ENCODE results near the gene TLX3. TPM values are rescaled to one million over a fixed set of nuclear protein-coding genes. Genes with fewer than 3 reads are reported as not detected.

TLX3 gene
- total and polyA plus RNA-seq, 10 of the 15 experiments (the other 5 are each of a cell fraction or from before 2014, with no cell fraction given): not detected

DNA sequence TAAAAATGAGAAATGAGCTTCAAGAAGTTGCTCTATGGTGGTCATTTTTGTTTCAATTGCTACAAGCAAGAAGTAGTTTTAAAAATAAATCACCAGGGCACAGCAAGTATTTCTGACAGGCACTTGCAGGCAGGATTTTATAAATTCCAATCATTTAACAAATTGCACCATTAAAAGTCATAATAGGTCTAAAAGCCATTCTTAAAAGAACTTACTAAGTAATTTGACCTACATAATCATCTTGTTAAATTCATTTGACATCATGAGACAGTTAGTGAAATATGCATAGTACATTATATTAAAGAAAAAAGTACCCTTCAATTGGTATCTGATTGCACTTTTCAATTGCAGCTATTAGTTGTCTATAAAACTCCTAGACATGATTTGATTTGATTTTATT lies 31.0 kb downstream of the TLX3 start (continued):
- TF ChIP-seq WRNIP1 (IDR thresholded peaks at IDR 0.05; ENCODE audit: borderline replicate concordance, low read depth, low read length) (no peak), MTA2 (IDR thresholded peaks at IDR 0.05; ENCODE audit: low read depth) (no peak), MYB (IDR thresholded peaks at IDR 0.05; ENCODE audit: borderline replicate concordance, low read depth, low read length) (no peak), HDGF (IDR thresholded peaks at IDR 0.05) (no peak), IKZF1 (conservative IDR thresholded peaks at IDR 0.05) (no peak), RBBP5 (conservative IDR thresholded peaks at IDR 0.05) (no peak), ATF7 (IDR thresholded peaks at IDR 0.05; ENCODE audit: low read depth) (no peak)
- TF ChIP-seq, protein P1, sequence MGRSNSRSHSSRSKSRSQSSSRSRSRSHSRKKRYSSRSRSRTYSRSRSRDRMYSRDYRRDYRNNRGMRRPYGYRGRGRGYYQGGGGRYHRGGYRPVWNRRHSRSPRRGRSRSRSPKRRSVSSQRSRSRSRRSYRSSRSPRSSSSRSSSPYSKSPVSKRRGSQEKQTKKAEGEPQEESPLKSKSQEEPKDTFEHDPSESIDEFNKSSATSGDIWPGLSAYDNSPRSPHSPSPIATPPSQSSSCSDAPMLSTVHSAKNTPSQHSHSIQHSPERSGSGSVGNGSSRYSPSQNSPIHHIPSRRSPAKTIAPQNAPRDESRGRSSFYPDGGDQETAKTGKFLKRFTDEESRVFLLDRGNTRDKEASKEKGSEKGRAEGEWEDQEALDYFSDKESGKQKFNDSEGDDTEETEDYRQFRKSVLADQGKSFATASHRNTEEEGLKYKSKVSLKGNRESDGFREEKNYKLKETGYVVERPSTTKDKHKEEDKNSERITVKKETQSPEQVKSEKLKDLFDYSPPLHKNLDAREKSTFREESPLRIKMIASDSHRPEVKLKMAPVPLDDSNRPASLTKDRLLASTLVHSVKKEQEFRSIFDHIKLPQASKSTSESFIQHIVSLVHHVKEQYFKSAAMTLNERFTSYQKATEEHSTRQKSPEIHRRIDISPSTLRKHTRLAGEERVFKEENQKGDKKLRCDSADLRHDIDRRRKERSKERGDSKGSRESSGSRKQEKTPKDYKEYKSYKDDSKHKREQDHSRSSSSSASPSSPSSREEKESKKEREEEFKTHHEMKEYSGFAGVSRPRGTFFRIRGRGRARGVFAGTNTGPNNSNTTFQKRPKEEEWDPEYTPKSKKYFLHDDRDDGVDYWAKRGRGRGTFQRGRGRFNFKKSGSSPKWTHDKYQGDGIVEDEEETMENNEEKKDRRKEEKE (IDR thresholded peaks at IDR 0.05): no peak
- TF ChIP-seq, protein P2, sequence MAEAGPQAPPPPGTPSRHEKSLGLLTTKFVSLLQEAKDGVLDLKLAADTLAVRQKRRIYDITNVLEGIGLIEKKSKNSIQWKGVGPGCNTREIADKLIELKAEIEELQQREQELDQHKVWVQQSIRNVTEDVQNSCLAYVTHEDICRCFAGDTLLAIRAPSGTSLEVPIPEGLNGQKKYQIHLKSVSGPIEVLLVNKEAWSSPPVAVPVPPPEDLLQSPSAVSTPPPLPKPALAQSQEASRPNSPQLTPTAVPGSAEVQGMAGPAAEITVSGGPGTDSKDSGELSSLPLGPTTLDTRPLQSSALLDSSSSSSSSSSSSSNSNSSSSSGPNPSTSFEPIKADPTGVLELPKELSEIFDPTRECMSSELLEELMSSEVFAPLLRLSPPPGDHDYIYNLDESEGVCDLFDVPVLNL (IDR thresholded peaks at IDR 0.05; ENCODE audit: low read depth, low read length): no peak

DNA sequence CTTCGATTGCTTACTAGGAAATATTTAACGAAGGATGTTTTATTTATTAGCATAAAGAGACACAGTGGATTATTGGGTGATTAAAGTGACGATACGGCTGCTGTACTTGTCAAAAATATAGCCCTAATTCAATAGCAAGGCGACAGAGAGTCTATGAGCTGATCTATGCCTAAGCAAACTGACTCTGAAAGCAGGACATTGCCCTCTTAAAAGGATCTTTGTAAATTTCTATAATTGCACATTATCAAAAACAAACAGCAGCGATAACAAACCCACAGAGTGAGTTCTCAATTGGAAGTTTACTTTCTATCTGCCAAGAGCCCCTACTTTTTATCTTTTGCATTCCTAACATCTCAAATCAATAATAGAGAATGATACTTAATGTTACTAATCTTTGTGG lies 31.4 kb downstream of the TLX3 start:
- POLR2A ChIA-PET: no interaction called here
- DNase-seq (ENCODE audit: low read depth, low spot score): no peak
- CTCF ChIA-PET: interaction anchor here (3.9 kb wide), 1 partner anchor 134 kb away, joined by 21 read pairs; no protein-coding TSS in a partner anchor
- BruUV-seq (replicated peaks): no TSS peak
- no peak overlapping the region for H3K27ac ChIP-seq (ENCODE audit: control insufficient read depth, insufficient read depth)
- H3K79me2 ChIP-seq (ENCODE audit: control insufficient read depth, insufficient read depth, low read length): no peaks in the 10 kb centered on the region
- H3K4me1 ChIP-seq (ENCODE audit: control insufficient read depth, insufficient read depth, low read length): no peaks in the 10 kb centered on the region
- no peak overlapping the region for H3K9ac ChIP-seq (ENCODE audit: control insufficient read depth, insufficient read depth, low read length)
- no peaks in the 10 kb centered on the region for H3K36me3 ChIP-seq (ENCODE audit: control insufficient read depth in 2 of 2, insufficient read depth in 2 of 2, low read length in 1 of 2)
- H4K20me1 ChIP-seq (ENCODE audit: control insufficient read depth, insufficient read depth): no peaks in the 10 kb centered on the region
- in situ Hi-C loops (cut with MboI): loop anchor here (5.0 kb wide), 1 partner anchor 593 kb away; no protein-coding TSS in a partner anchor
- RAD21 ChIA-PET (ENCODE audit: unreplicated experiment): interaction anchor here (0.6 to 0.7 kb wide), 2 partner anchors 132 to 133 kb away, joined by 3 to 4 read pairs; no protein-coding TSS in a partner anchor
- intact Hi-C loops (cut with micrococcal nuclease; ENCODE audit: unreplicated experiment): loop anchor here (5.0 kb wide), 2 partner anchors 533 to 598 kb away; no protein-coding TSS in a partner anchor
- no peak overlapping the region for H3K4me2 ChIP-seq (ENCODE audit: control insufficient read depth, insufficient read depth)
- SMC1A ChIA-PET (ENCODE audit: uncharacterized antibody, unreplicated experiment): interaction anchor here (1.6 to 1.9 kb wide), 2 partner anchors 13 to 68 kb away, joined by 3 to 6 read pairs; no protein-coding TSS in a partner anchor
- WGBS (ENCODE audit: insufficient coverage, insufficient replicate concordance, low lambda C conversion rate, missing lambda C conversion rate): 62% methylated on average over 6 of the region's 6 CpGs
- peaks cover 3% of the 10 kb centered on the region in 2 experiments; a peak in 3 of 4 replicates for H3K27me3 ChIP-seq (replicated peaks in 1 of 2; ENCODE audit: control insufficient read depth in 2 of 2, insufficient read depth in 2 of 2, low read length in 1 of 2)
- no peaks in the 10 kb centered on the region for H3K9me3 ChIP-seq (replicated peaks; ENCODE audit: control insufficient read depth, insufficient read depth, low read length)
- H3K4me3 ChIP-seq: no peak overlapping the region
- no peak for ATAC-seq
- no peak overlapping the region for H2AFZ ChIP-seq (ENCODE audit: control insufficient read depth, low read depth, low read length)
- no peak for FAIRE-seq
- TF ChIP-seq NFYA (IDR thresholded peaks at IDR 0.05; ENCODE audit: borderline replicate concordance, low read depth, low read length) (no peak), KLF5 (IDR thresholded peaks at IDR 0.05; ENCODE audit: partially characterized antibody) (no peak), TCF7 (IDR thresholded peaks at IDR 0.05; ENCODE audit: borderline replicate concordance) (no peak), GABPA (IDR thresholded peaks at IDR 0.05; ENCODE audit: low read depth) (no peak), ATF7 (IDR thresholded peaks at IDR 0.05; ENCODE audit: low read depth) (no peak), ZNF622 (IDR thresholded peaks at IDR 0.05) (no peak)
- TF ChIP-seq, protein P3, sequence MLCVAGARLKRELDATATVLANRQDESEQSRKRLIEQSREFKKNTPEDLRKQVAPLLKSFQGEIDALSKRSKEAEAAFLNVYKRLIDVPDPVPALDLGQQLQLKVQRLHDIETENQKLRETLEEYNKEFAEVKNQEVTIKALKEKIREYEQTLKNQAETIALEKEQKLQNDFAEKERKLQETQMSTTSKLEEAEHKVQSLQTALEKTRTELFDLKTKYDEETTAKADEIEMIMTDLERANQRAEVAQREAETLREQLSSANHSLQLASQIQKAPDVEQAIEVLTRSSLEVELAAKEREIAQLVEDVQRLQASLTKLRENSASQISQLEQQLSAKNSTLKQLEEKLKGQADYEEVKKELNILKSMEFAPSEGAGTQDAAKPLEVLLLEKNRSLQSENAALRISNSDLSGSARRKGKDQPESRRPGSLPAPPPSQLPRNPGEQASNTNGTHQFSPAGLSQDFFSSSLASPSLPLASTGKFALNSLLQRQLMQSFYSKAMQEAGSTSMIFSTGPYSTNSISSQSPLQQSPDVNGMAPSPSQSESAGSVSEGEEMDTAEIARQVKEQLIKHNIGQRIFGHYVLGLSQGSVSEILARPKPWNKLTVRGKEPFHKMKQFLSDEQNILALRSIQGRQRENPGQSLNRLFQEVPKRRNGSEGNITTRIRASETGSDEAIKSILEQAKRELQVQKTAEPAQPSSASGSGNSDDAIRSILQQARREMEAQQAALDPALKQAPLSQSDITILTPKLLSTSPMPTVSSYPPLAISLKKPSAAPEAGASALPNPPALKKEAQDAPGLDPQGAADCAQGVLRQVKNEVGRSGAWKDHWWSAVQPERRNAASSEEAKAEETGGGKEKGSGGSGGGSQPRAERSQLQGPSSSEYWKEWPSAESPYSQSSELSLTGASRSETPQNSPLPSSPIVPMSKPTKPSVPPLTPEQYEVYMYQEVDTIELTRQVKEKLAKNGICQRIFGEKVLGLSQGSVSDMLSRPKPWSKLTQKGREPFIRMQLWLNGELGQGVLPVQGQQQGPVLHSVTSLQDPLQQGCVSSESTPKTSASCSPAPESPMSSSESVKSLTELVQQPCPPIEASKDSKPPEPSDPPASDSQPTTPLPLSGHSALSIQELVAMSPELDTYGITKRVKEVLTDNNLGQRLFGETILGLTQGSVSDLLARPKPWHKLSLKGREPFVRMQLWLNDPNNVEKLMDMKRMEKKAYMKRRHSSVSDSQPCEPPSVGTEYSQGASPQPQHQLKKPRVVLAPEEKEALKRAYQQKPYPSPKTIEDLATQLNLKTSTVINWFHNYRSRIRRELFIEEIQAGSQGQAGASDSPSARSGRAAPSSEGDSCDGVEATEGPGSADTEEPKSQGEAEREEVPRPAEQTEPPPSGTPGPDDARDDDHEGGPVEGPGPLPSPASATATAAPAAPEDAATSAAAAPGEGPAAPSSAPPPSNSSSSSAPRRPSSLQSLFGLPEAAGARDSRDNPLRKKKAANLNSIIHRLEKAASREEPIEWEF (IDR thresholded peaks at IDR 0.05; ENCODE audit: insufficient replicate concordance, low read depth, low read length): no peak
